Fibroblast of skin of left biceps (primary cell): Measurements from ENCODE around the gene CKMT1B.
"Not testable (repeated sequence)": the region's sequence is repeated elsewhere in the genome, so short reads cannot be mapped to it uniquely, and the experiment has no call there.

Source experiments
- DNase-seq, 2 experiments: peaks; one replicate each; pipeline ENCODE4 v3.0.0-alpha.2; 2013; ENCODE audit warnings: low read depth in 2 of 2

The CKMT1B gene

DNA sequence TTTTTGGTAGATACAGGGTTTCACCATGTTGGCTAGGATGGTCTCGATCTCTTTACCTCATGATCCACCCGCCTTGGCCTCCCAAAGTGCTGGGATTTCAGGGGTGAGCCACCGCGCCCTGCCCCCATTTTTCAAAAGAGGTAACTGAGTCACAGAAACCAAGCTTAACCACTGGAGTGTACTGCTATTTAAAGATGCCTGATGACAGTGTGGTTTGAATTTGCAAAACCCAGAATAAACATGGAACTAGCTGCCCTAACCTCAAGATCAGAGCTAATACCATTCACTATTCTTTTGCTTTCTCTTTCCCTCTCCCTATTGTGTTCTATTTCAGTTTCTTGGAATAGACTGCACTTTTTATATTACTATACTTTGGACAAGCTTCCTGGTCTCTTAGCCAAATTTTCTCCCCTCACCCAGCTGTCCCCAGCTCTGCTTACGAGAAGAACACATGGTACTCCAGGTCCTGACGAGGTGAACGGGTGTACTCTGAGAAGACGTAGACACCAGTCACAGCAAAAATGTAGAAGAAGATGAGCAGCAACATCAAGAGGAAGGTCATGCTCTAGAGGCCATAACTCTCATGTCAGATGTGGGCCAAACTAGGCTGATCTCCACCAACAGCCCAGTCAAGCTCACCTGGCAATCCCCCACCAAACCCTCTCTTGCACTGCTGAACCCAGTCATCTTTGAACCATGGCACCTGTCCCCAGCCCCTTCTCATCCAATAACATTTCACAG lies 44.8 kb downstream of the CKMT1B start:
- DNase-seq: not testable (repeated sequence)
